HT1080 (cell line): ENCODE data around the gene CAMK2N1. TPM values are rescaled to one million over a fixed set of nuclear protein-coding genes. Genes with fewer than 3 reads are reported as not detected.
A peak's percentile ranks its signal among the peaks of the same experiment; 100 is the strongest.

Source experiments
- DNase-seq: peaks from one replicate; pipeline ENCODE4 v3.0.0-alpha.2; 2015; ENCODE audit warnings: low read depth
- total RNA-seq: library from RNA; depleted of rRNA; stranded (reverse); fragments of >200 nt; shearing (Covaris generic); gene quantifications from 2 replicates; pipeline ENCODE4 v1.2.3, GENCODE V29; 2014; rRNA removed

CAMK2N1 gene
- total RNA-seq, 1 experiment from 2014 or later, result 13.3 TPM

DNA sequence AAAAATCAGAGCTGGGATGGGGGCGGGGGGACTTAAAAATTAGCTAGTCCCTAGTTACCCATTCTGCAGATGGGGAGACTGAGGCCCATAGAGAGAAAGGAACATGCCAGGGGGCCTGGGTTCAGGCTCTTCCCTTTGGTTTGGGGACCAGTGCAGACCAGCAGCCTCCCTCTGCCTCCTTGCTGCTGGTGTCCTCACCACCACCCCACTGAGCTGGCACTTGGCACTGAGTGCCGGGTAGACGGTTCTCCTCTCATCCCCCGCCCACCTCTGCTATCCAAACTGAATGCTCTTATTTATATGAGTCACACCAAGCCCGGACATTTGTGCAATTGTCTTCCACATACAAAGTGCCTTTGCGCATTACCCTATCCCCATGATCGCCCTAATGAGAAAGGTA is 39.2 kb downstream of the CAMK2N1 start:
- DNase-seq, result peak; percentile 62

DNA sequence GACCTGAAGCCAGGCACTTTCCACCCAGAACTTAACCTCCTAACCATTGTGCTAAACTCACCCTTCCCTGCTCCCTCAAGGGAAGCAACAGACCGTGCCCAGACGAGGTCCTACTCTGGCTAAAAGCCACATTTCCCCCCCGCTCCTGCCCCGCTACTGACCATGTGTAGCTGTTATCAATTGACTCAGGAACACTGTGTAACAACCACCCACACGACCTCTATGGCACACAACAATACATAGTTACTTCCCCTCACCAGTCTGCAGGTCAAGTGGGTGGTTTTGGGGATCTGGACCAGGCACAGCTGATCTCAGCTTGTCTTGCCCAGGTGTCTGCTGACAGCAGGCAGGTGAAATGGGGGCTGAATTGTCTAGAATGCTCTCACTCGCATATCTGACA is 40.1 kb downstream of the CAMK2N1 start:
- no peak for DNase-seq

DNA sequence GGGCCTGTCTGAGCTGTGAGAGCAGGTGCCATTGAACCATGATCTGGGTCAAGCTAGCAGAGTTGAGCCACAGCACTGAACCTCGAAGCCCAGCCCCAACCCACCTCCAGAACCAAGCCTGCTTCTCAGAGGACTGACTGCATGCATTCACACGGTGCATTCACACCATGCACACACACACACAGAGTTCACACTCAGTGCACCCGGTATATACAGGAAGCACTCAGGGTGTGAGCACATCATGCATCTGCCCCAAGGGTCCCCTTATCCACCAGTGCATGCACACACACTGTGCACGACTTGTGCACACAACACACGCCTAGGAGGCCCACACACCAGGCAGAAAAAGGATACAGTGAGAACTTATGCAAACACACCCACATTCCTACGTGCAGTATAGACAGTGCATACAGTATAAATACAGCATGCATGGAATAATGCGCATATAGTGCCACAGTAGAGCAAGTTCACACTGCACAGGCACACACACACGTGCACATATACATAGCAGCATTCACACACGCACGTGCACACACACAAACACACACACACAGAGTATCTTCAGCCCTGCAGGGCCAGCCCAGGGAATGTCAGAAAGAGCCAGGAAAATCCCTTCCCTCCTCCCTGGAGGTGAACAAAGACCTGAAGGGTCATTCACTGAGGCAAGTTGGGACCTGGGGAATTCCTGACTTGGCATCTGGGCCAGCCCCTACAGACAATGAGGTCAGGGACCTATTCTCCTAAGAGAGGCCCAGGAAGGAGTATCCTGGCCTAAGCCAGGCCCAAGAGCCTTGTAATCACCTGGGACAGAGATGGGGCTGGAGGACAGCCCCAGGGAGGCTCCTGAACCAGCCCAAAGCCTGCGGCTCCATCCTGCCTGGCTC is 42.1 kb downstream of the CAMK2N1 start:
- DNase-seq, result no peak

DNA sequence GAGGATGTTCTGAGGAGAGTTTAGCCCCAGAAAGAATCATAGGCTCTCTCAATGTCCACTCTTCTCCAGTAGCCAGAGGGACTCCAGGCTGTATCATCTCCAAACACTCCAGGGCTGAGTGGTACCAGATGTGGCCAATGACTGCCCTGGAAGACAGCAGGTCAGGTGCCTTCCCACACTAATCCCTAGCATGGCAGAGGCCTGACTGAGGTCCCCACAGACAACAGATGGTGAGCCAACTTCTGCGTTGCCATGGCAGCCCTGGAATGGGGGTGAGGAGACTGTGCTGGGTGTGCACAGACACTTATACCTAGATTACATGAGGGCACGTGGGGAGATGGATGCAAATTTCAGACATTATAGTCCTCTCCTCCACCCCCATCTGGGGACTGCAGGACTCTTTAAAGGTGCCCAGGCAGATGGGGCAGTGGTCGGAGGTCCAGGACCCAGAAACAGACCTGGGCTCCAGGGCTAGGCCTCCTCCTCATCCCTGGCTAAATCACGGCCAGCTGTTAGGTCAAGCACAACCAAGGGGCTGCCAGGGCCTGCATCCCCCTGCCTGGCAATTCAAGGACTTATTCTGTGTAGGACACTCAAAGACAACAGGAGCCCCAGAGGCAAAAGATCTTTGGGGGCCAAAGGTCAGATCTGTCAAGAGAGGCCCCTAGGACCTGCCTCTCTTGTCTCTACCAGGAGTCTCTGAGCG is 42.9 kb downstream of the CAMK2N1 start:
- DNase-seq, result no peak

DNA sequence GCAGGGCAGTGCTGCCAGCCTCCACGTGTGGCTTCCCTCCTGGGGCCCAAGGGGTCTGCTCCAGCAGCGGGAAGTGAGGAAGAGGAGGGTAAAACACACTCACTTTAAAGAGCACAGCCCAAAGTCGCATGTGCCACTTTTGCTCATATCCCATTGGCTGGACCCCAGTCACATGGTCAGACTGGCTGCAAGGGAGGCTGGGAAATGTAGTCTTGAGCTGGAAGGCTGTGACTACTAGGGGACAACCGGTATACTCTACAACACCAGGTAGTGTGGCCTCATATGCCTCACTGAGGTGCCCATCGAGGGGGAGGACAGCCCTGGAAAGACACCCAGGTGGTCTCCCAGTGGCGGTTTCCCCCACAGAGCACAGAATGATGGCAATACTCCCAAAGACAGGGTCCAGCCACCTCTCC is 45.2 kb downstream of the CAMK2N1 start:
- peak; percentile 69 for DNase-seq

DNA sequence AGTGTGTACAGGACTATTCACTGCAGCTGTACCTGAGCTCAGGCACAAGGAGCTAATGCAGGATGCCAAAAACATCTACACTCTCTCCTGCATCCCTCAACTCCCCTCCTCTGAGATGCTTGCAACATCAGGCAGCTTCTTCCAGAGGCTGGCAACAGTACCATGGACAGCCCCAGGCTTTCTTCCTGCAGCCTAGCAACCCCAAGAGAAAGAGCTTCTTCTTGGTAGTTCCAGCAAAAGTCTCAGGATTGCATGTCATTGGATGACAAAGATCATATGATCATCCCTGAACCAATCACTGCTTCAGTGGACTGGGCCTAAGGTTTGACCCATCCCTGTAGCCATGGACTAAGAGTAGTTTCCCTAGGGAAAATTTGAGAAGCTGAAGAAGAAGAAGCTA is 46.7 kb downstream of the CAMK2N1 start:
- DNase-seq, result peak; percentile 21

DNA sequence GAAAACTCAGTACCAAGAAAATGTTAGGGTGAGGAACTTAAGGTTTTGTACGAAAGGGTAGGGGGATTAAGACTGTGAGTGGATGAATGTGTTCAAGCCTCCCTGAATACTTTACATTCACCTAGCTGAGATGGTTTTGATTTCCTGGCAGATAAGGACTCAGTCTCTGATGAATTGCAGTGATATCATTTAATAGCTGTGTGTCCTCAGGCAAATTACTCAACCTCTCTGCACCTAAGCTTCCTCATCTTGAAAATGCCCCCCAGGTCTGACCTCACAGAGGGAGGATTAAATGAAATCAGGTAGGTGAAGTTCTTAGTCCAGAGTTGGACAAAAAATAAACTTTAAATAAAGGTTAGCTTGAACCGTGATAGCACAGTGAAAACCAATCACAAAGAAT is 48.4 kb downstream of the CAMK2N1 start:
- no peak for DNase-seq

DNA sequence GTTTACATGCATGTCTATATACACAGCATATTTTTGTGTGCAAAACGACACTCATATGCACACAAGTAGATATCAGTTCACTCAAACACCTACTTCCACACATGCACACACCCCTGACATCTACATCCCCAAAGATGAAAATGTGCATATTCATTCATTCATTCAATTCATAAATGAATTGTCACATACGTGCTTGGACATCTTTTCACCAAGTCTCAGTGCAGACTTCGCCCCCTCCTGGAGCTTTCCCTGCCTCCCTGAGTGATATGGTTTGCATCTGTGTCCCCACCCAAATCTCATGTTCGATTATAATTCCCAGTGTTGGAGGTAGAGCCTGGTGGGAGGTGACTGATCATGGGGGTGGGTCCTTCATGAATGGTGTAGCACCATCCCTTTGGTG is 53.1 kb downstream of the CAMK2N1 start:
- DNase-seq, result no peak

Other genes with a start within 250 kb of the CAMK2N1 start
- gene VWA5B1, start 195.3 kb downstream of the CAMK2N1 start, total RNA-seq, result not detected in 2 replicates
- 38.3 and 40.6 TPM in 2 replicates for gene MUL1, start 21.9 kb upstream of the CAMK2N1 start, total RNA-seq
- gene FAM43B, start 66.4 kb upstream of the CAMK2N1 start, total RNA-seq, result 0.07 and 0.08 TPM in 2 replicates
- gene CDA, start 102.9 kb upstream of the CAMK2N1 start, total RNA-seq, result 5.8 and 15.0 TPM in 2 replicates
- gene PINK1, start 147.2 kb upstream of the CAMK2N1 start, total RNA-seq, result 44.6 and 45.2 TPM in 2 replicates
- gene DDOST, start 175.2 kb upstream of the CAMK2N1 start, total RNA-seq, result 401 and 438 TPM in 2 replicates
- gene KIF17, start 231.8 kb upstream of the CAMK2N1 start, total RNA-seq, result 0.06 and 0.47 TPM in 2 replicates
- gene SH2D5, start 246.5 kb upstream of the CAMK2N1 start, total RNA-seq, result 26.9 and 29.1 TPM in 2 replicates